Body of pancreas (tissue), 4 donors: ENCODE measurements around the gene SSBP4. TPM values are rescaled to one million over a fixed set of nuclear protein-coding genes. Genes with fewer than 3 reads are reported as not detected.

Experiments used
- ATAC-seq: fragments of 150-250 bp; one replicate; pipeline ENCODE4 v1.9.1; 2016
- DNase-seq, 4 donors: peaks; one replicate each; pipeline ENCODE4 v3.0.0-alpha.2; 2019
- H3K27ac ChIP-seq, 4 donors: fragments of 200-600 bp; sonication (generic); 1 replicate in 3 of 4; 2 replicates in 1 of 4; pipeline versions ENCODE4 v1.5.1 to v1.6.1; 2016 to 2019; ENCODE audit warnings: mild to moderate bottlenecking in 1 of 4, mixed read lengths in 1 of 4, moderate library complexity in 1 of 4
- H3K27me3 ChIP-seq, 2 donors: fragments of 200-600 bp; sonication (generic); one replicate each; pipeline ENCODE4 v1.6.0; 2016; ENCODE audit warnings: mild to moderate bottlenecking in 1 of 2
- H3K36me3 ChIP-seq, 2 donors: fragments of 200-600 bp; sonication (generic); replicated peaks in 1 of 2; 2 replicates each; pipeline ENCODE4 v1.5.1; 2016; ENCODE audit warnings: low read depth in 2 of 2; ENCODE audit not compliant: insufficient read depth in 1 of 2
- H3K4me1 ChIP-seq: fragments of 200-600 bp; sonication (generic); one replicate; pipeline ENCODE4 v1.6.0; 2016
- H3K4me3 ChIP-seq, 2 donors: fragments of 200-600 bp; sonication (generic); 1 replicate in 1 of 2; 2 replicates in 1 of 2; pipeline ENCODE4 v1.5.1; 2016 to 2019
- H3K9me3 ChIP-seq, 3 donors: fragments of 200-600 bp; sonication (generic); 1 replicate in 2 of 3; 2 replicates in 1 of 3; pipeline ENCODE4 v1.5.1; 2016
- CTCF ChIP-seq, 7 experiments: fragments of 450-650 bp in 4 of 7; fragments of 200-600 bp in 3 of 7; sonication (generic) in 3 of 7; IDR thresholded peaks; one replicate each; pipeline ENCODE4 v1.5.1; 2016 to 2019; ENCODE audit warnings: antibody characterized with exemption in 7 of 7
- POLR2A ChIP-seq, 3 donors: fragments of 450-650 bp; IDR thresholded peaks; one replicate each; pipeline ENCODE4 v1.6.1; 2016; ENCODE audit warnings: antibody characterized with exemption in 3 of 3, mild to moderate bottlenecking in 2 of 3
- WGBS, 2 donors: methylation state at CpG; one replicate each; pipeline ENCODE4 v1.1.5; 2017; 5-methylcytosine and 5-hydroxymethylcytosine counted together
- intact Hi-C: fragments of 100-400 bp; cut with DNase I; formaldehyde crosslinking; loops from one replicate; pipeline ENCODE4 v1.15.1; 2023
- total RNA-seq, 2 donors: library from RNA; depleted of rRNA; stranded (reverse); fragments of >200 nt; gene quantifications; one replicate each; pipeline ENCODE4 v1.1.0, GENCODE V29; 2016

The SSBP4 gene
- total RNA-seq, 2 donors from 2014 or later: 50.1 to 63.9 TPM

- intact Hi-C loops: no loop called here
- TF ChIP-seq POLR2A (IDR thresholded peaks at IDR 0.05): no peak
- TF ChIP-seq CTCF (IDR thresholded peaks at IDR 0.05): no peak
- peaks cover 53% of the 10 kb centered on the region for H3K4me1 ChIP-seq
- H3K27ac ChIP-seq: peak overlapping the region; percentile 12 to 83 (median 60)
- no peak overlapping the region for H3K4me3 ChIP-seq
- ATAC-seq: peak; percentile 54
- no peaks in the 10 kb centered on the region for H3K36me3 ChIP-seq
- no peaks in the 10 kb centered on the region for H3K9me3 ChIP-seq
- 1 to 3% methylated on average over 25 to 42 of the region's 44 CpGs for WGBS, 2 donors
- DNase-seq: peak; percentile 77 to 87 (median 82)
- no peaks in the 10 kb centered on the region for H3K27me3 ChIP-seq
These were observed 2.4 kb upstream of the SSBP4 start for GRCh38 chr19:18416778-18417249.

- H3K4me1 ChIP-seq: peaks cover 53% of the 10 kb centered on the region
- WGBS, 2 donors: 0 to 4% methylated on average over 2 to 28 of the region's 53 CpGs
- H3K27ac ChIP-seq: peak overlapping the region; percentile 37 to 83 (median 60)
- no peaks in the 10 kb centered on the region for H3K9me3 ChIP-seq
- H3K36me3 ChIP-seq: no peaks in the 10 kb centered on the region
- TF ChIP-seq CTCF (IDR thresholded peaks at IDR 0.05): no peak
- TF ChIP-seq POLR2A (IDR thresholded peaks at IDR 0.05): peak in 1 of 3 donors; percentile 46
- peak; percentile 4 for ATAC-seq
- H3K27me3 ChIP-seq: no peaks in the 10 kb centered on the region
- intact Hi-C loops: no loop called here
- DNase-seq: peak; percentile 46 to 75 (median 66)
- H3K4me3 ChIP-seq: no peak overlapping the region
These were observed 1.8 kb upstream of the SSBP4 start for GRCh38 chr19:18417250-18418028.

- intact Hi-C loops: no loop called here
- TF ChIP-seq CTCF (IDR thresholded peaks at IDR 0.05) (no peak), POLR2A (IDR thresholded peaks at IDR 0.05) (no peak)
- H3K4me3 ChIP-seq: no peak overlapping the region
- no peaks in the 10 kb centered on the region for H3K27me3 ChIP-seq
- no peaks in the 10 kb centered on the region for H3K9me3 ChIP-seq
- H3K4me1 ChIP-seq: peaks cover 53% of the 10 kb centered on the region
- 15 to 25% methylated on average over 14 to 30 of the region's 30 CpGs for WGBS, 2 donors
- no peak for ATAC-seq
- DNase-seq: peak in 3 of 4 donors; percentile 30 to 44 (median 33)
- H3K36me3 ChIP-seq: no peaks in the 10 kb centered on the region
- H3K27ac ChIP-seq: peak overlapping the region; percentile 37 to 83 (median 62)
These were observed 1.1 kb upstream of the SSBP4 start for GRCh38 chr19:18418029-18418482.

- ATAC-seq (peak; percentile 10), DNase-seq (peak; percentile 24 to 52 (median 46))
- Histone ChIP-seq H3K36me3 (no peaks in the 10 kb centered on the region), H3K4me3 (no peak overlapping the region), H3K27me3 (no peaks in the 10 kb centered on the region), H3K9me3 (no peaks in the 10 kb centered on the region), H3K4me1 (peaks cover 55% of the 10 kb centered on the region), H3K27ac (peak overlapping the region; percentile 37 to 83 (median 62))
- intact Hi-C loops: no loop called here
- 7 to 11% methylated on average over 5 to 37 of the region's 39 CpGs for WGBS, 2 donors
- no peak for TF ChIP-seq CTCF (IDR thresholded peaks at IDR 0.05)
- TF ChIP-seq POLR2A (IDR thresholded peaks at IDR 0.05): peak in 1 of 3 donors; percentile 14
These were observed 559 bp upstream of the SSBP4 start for GRCh38 chr19:18418483-18419194.
